IMR-90 (cell line): ENCODE results near the gene LRCOL1.

Source experiments
- CEBPB ChIP-seq: IDR thresholded peaks from 2 replicates; pipeline ENCODE4 v1.6.1; 2012; ENCODE audit warnings: low read depth, low read length, improper control_type of control experiment
- CTCF ChIP-seq: conservative IDR thresholded peaks from 2 replicates; pipeline ENCODE4 v1.5.1; 2012; ENCODE audit warnings: mild to moderate bottlenecking, low read depth, low read length, improper control_type of control experiment
- POLR2A ChIP-seq: IDR thresholded peaks from 2 replicates; pipeline ENCODE4 v1.6.1; 2012; ENCODE audit warnings: mild to moderate bottlenecking, low read depth, low read length
- RCOR1 ChIP-seq: IDR thresholded peaks from 2 replicates; pipeline ENCODE4 v1.6.1; 2012; ENCODE audit warnings: mild to moderate bottlenecking, low read length, improper control_type of control experiment; ENCODE audit not compliant: insufficient replicate concordance
- SMC3 ChIP-seq: fragments of 150-350 bp; IDR thresholded peaks from 2 replicates; pipeline ENCODE4 v1.6.1; 2016; ENCODE audit warnings: low read depth, mild to moderate bottlenecking, antibody characterized with exemption, low read length, moderate library complexity

- no peak for TF ChIP-seq CTCF
- no peak for TF ChIP-seq POLR2A
- TF ChIP-seq RCOR1, result no peak
- TF ChIP-seq CEBPB, result no peak
- no peak for TF ChIP-seq SMC3
These were observed 47.8 kb downstream of the LRCOL1 start for GRCh38 chr12:132562489-132563021.
